HEK293 (cell line): Measurements from ENCODE around the gene TMCC2.

Experiments used
- BCL11A ChIP-seq: fragments of 450-650 bp; formaldehyde crosslinking; IDR thresholded peaks from 2 replicates; pipeline ENCODE4 v1.5.1; 2016; ENCODE audit warnings: low read depth, missing biosample characterization, missing genetic modification characterization
- IKZF3 ChIP-seq: fragments of 450-650 bp; IDR thresholded peaks from 2 replicates; pipeline ENCODE4 v1.5.0; 2018; ENCODE audit warnings: missing biosample characterization, mild to moderate bottlenecking, missing genetic modification characterization, moderate library complexity
- KLF10 ChIP-seq: fragments of 450-650 bp; IDR thresholded peaks from 2 replicates; pipeline ENCODE4 v1.5.1; 2018; ENCODE audit warnings: missing biosample characterization, mild to moderate bottlenecking, missing genetic modification characterization
- MYNN ChIP-seq: fragments of 450-650 bp; formaldehyde crosslinking; IDR thresholded peaks from 2 replicates; pipeline ENCODE4 v1.5.1; 2016; ENCODE audit warnings: missing biosample characterization, missing genetic modification characterization, borderline replicate concordance
- RBAK ChIP-seq: fragments of 450-650 bp; formaldehyde crosslinking; IDR thresholded peaks from 2 replicates; pipeline ENCODE4 v1.5.1; 2016; ENCODE audit warnings: missing biosample characterization, missing genetic modification characterization
- YY1 ChIP-seq: fragments of 450-650 bp; formaldehyde crosslinking; IDR thresholded peaks from 2 replicates; pipeline ENCODE4 v1.5.1; 2018; ENCODE audit warnings: missing biosample characterization, missing genetic modification characterization
- ZIC2 ChIP-seq: fragments of 450-650 bp; formaldehyde crosslinking; IDR thresholded peaks from 2 replicates; pipeline ENCODE4 v1.5.1; 2016; ENCODE audit warnings: missing biosample characterization, missing genetic modification characterization
- ZNF184 ChIP-seq: fragments of 450-650 bp; IDR thresholded peaks from 2 replicates; pipeline ENCODE4 v1.5.1; 2018; ENCODE audit warnings: missing biosample characterization, mild to moderate bottlenecking, missing genetic modification characterization
- ZNF214 ChIP-seq: fragments of 450-650 bp; formaldehyde crosslinking; IDR thresholded peaks from 2 replicates; pipeline ENCODE4 v1.5.1; 2017; ENCODE audit warnings: missing biosample characterization, mild to moderate bottlenecking, missing genetic modification characterization, borderline replicate concordance
- ZNF248 ChIP-seq: fragments of 450-650 bp; formaldehyde crosslinking; IDR thresholded peaks from 2 replicates; pipeline ENCODE4 v1.5.1; 2017; ENCODE audit warnings: missing biosample characterization, missing genetic modification characterization
- ZNF335 ChIP-seq: fragments of 450-650 bp; formaldehyde crosslinking; conservative IDR thresholded peaks from 2 replicates; pipeline ENCODE4 v1.5.1; 2016; ENCODE audit warnings: missing biosample characterization, missing genetic modification characterization
- ZNF433 ChIP-seq: fragments of 450-650 bp; formaldehyde crosslinking; IDR thresholded peaks from 2 replicates; pipeline ENCODE4 v1.5.1; 2016; ENCODE audit warnings: missing biosample characterization, missing genetic modification characterization, low read depth
- ZNF510 ChIP-seq: fragments of 450-650 bp; formaldehyde crosslinking; IDR thresholded peaks from 2 replicates; pipeline ENCODE4 v1.5.1; 2018; ENCODE audit warnings: mild to moderate bottlenecking, missing genetic modification characterization, missing biosample characterization; ENCODE audit not compliant: insufficient replicate concordance
- ZNF521 ChIP-seq: fragments of 450-650 bp; formaldehyde crosslinking; IDR thresholded peaks from 2 replicates; pipeline ENCODE4 v1.5.1; 2017; ENCODE audit warnings: missing biosample characterization, mild to moderate bottlenecking, missing genetic modification characterization
- ZNF555 ChIP-seq: fragments of 450-650 bp; formaldehyde crosslinking; conservative IDR thresholded peaks from 2 replicates; pipeline ENCODE4 v1.5.1; 2017; ENCODE audit warnings: missing biosample characterization, mild to moderate bottlenecking, missing genetic modification characterization, inconsistent platforms
- ZNF623 ChIP-seq: fragments of 450-650 bp; formaldehyde crosslinking; IDR thresholded peaks from 2 replicates; pipeline ENCODE4 v1.5.1; 2016; ENCODE audit warnings: missing biosample characterization, missing genetic modification characterization
- ZNF626 ChIP-seq: fragments of 450-650 bp; sonication (Bioruptor Pico); formaldehyde crosslinking; IDR thresholded peaks from 2 replicates; pipeline ENCODE4 v1.5.1; 2018; ENCODE audit warnings: missing biosample characterization, missing genetic modification characterization, inconsistent platforms
- ZNF707 ChIP-seq: fragments of 450-650 bp; formaldehyde crosslinking; IDR thresholded peaks from 2 replicates; pipeline ENCODE4 v1.5.1; 2016; ENCODE audit warnings: missing biosample characterization, missing genetic modification characterization
- ZNF837 ChIP-seq: fragments of 450-650 bp; formaldehyde crosslinking; IDR thresholded peaks from 2 replicates; pipeline ENCODE4 v1.5.1; 2016; ENCODE audit warnings: missing biosample characterization, missing genetic modification characterization
- TF ChIP-seq, protein P1 (sequence below): fragments of 450-650 bp; formaldehyde crosslinking; IDR thresholded peaks from 2 replicates; pipeline ENCODE4 v1.5.1; 2016; ENCODE audit warnings: missing biosample characterization, missing genetic modification characterization, borderline replicate concordance
- TF ChIP-seq, protein P2 (sequence below): fragments of 450-650 bp; formaldehyde crosslinking; IDR thresholded peaks from 2 replicates; pipeline ENCODE4; 2016; ENCODE audit warnings: missing biosample characterization, missing genetic modification characterization
- TF ChIP-seq, protein P3 (sequence below): fragments of 450-650 bp; formaldehyde crosslinking; IDR thresholded peaks from 2 replicates; pipeline ENCODE4 v1.5.1; 2017; ENCODE audit warnings: missing biosample characterization, mild to moderate bottlenecking, missing genetic modification characterization, moderate library complexity
- TF ChIP-seq, protein P4 (sequence below): fragments of 450-650 bp; formaldehyde crosslinking; IDR thresholded peaks from 2 replicates; pipeline ENCODE4 v1.5.1; 2017; ENCODE audit warnings: missing biosample characterization, missing genetic modification characterization
- TF ChIP-seq, protein P5 (sequence below): fragments of 450-650 bp; formaldehyde crosslinking; IDR thresholded peaks from 2 replicates; pipeline ENCODE4 v1.5.1; 2016; ENCODE audit warnings: missing biosample characterization, missing genetic modification characterization
- TF ChIP-seq, protein P6 (sequence below): fragments of 450-650 bp; formaldehyde crosslinking; IDR thresholded peaks from 2 replicates; pipeline ENCODE4 v1.5.1; 2017; ENCODE audit warnings: missing biosample characterization, missing genetic modification characterization
- TF ChIP-seq, protein P7 (sequence below): fragments of 450-650 bp; formaldehyde crosslinking; IDR thresholded peaks from 2 replicates; pipeline ENCODE4 v1.5.1; 2017; ENCODE audit warnings: missing biosample characterization, missing genetic modification characterization
- TF ChIP-seq, protein P8 (sequence below): fragments of 450-650 bp; formaldehyde crosslinking; IDR thresholded peaks from 2 replicates; pipeline ENCODE4 v1.5.1; 2016; ENCODE audit warnings: missing biosample characterization, missing genetic modification characterization

Gene TMCC2

DNA sequence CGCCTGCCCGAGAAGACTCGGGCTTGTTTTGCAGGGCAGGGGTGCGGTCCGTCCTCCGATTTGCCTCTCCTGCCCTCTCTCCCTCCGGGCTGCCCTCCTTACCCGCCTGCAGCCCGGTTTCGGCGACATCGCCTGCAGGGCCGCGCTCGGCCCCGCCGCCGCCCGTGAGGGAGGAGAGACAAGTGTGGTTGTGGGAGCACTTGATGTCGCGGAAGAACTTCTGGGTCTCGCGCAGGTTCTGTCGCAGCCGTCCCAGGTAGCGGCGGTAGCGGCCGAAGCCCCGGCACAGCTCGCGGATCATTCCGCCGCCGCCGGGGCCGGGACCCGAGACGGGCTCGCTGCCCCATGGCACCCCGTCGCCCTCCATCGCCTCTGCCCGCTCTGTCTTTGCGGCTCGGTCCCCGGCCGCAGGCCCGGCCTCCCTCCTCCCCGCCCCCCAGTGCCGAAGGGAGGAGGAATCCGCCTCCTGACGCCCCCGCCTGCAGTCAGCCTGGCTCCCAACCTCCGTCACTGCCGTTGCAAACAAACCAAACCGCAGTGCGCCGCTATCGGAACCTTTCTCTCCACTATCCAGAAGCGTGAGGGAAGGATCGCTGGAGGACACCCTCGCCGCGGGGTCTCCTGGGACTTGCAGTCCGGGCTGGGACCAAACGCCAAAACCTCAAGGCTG, 16.4 kb upstream of the TMCC2 start, which contains the start of gene DSTYK (continued):
- TF ChIP-seq BCL11A (tag by site-specific recombination) (no peak), ZNF248 (tag by site-specific recombination) (no peak), MYNN (tag by site-specific recombination) (peak; percentile 45), ZNF184 (tag by site-specific recombination) (peak; percentile 81), ZNF707 (0 out of 2 replicates have a peak, but pooled peaks have one; percentile 23), KLF10 (tag by site-specific recombination) (peak; percentile 77; the same call in 1 of the 2 replicates), ZNF555 (tag by site-specific recombination) (no peak), ZNF623 (tag by site-specific recombination) (peak; percentile 45; the same call in 1 of the 2 replicates), IKZF3 (tag by site-specific recombination) (peak; percentile 80), YY1 (tag by site-specific recombination) (peak; percentile 96), ZNF214 (tag by site-specific recombination) (no peak), ZNF521 (tag by site-specific recombination) (no peak), ZNF335 (tag by site-specific recombination) (peak; percentile 100), ZNF626 (tag by site-specific recombination) (no peak; the same call in 1 of the 2 replicates), ZNF510 (tag by site-specific recombination) (no peak), ZNF837 (no peak), ZIC2 (tag by site-specific recombination) (peak; percentile 84), ZNF433 (no peak), RBAK (tag by site-specific recombination) (no peak)
- TF ChIP-seq, protein P1, sequence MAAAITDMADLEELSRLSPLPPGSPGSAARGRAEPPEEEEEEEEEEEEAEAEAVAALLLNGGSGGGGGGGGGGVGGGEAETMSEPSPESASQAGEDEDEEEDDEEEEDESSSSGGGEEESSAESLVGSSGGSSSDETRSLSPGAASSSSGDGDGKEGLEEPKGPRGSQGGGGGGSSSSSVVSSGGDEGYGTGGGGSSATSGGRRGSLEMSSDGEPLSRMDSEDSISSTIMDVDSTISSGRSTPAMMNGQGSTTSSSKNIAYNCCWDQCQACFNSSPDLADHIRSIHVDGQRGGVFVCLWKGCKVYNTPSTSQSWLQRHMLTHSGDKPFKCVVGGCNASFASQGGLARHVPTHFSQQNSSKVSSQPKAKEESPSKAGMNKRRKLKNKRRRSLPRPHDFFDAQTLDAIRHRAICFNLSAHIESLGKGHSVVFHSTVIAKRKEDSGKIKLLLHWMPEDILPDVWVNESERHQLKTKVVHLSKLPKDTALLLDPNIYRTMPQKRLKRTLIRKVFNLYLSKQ (tag by site-specific recombination): peak; percentile 79
- TF ChIP-seq, protein P2, sequence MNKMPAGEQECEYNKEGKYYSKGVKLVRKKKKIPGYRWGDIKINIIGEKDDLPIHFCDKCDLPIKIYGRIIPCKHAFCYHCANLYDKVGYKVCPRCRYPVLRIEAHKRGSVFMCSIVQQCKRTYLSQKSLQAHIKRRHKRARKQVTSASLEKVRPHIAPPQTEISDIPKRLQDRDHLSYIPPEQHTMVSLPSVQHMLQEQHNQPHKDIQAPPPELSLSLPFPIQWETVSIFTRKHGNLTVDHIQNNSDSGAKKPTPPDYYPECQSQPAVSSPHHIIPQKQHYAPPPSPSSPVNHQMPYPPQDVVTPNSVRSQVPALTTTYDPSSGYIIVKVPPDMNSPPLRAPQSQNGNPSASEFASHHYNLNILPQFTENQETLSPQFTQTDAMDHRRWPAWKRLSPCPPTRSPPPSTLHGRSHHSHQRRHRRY (tag by site-specific recombination): no peak
- TF ChIP-seq, protein P3, sequence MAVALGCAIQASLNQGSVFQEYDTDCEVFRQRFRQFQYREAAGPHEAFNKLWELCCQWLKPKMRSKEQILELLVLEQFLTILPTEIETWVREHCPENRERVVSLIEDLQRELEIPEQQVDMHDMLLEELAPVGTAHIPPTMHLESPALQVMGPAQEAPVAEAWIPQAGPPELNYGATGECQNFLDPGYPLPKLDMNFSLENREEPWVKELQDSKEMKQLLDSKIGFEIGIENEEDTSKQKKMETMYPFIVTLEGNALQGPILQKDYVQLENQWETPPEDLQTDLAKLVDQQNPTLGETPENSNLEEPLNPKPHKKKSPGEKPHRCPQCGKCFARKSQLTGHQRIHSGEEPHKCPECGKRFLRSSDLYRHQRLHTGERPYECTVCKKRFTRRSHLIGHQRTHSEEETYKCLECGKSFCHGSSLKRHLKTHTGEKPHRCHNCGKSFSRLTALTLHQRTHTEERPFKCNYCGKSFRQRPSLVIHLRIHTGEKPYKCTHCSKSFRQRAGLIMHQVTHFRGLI: peak; percentile 83
- TF ChIP-seq, protein P4, sequence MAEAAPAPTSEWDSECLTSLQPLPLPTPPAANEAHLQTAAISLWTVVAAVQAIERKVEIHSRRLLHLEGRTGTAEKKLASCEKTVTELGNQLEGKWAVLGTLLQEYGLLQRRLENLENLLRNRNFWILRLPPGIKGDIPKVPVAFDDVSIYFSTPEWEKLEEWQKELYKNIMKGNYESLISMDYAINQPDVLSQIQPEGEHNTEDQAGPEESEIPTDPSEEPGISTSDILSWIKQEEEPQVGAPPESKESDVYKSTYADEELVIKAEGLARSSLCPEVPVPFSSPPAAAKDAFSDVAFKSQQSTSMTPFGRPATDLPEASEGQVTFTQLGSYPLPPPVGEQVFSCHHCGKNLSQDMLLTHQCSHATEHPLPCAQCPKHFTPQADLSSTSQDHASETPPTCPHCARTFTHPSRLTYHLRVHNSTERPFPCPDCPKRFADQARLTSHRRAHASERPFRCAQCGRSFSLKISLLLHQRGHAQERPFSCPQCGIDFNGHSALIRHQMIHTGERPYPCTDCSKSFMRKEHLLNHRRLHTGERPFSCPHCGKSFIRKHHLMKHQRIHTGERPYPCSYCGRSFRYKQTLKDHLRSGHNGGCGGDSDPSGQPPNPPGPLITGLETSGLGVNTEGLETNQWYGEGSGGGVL (tag by site-specific recombination): peak; percentile 72
- TF ChIP-seq, protein P5, sequence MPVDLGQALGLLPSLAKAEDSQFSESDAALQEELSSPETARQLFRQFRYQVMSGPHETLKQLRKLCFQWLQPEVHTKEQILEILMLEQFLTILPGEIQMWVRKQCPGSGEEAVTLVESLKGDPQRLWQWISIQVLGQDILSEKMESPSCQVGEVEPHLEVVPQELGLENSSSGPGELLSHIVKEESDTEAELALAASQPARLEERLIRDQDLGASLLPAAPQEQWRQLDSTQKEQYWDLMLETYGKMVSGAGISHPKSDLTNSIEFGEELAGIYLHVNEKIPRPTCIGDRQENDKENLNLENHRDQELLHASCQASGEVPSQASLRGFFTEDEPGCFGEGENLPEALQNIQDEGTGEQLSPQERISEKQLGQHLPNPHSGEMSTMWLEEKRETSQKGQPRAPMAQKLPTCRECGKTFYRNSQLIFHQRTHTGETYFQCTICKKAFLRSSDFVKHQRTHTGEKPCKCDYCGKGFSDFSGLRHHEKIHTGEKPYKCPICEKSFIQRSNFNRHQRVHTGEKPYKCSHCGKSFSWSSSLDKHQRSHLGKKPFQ (tag by site-specific recombination): peak; percentile 82
- TF ChIP-seq, protein P6, sequence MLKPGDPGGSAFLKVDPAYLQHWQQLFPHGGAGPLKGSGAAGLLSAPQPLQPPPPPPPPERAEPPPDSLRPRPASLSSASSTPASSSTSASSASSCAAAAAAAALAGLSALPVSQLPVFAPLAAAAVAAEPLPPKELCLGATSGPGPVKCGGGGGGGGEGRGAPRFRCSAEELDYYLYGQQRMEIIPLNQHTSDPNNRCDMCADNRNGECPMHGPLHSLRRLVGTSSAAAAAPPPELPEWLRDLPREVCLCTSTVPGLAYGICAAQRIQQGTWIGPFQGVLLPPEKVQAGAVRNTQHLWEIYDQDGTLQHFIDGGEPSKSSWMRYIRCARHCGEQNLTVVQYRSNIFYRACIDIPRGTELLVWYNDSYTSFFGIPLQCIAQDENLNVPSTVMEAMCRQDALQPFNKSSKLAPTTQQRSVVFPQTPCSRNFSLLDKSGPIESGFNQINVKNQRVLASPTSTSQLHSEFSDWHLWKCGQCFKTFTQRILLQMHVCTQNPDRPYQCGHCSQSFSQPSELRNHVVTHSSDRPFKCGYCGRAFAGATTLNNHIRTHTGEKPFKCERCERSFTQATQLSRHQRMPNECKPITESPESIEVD (tag by site-specific recombination): peak; percentile 27; the same call in 1 of the 2 replicates
- TF ChIP-seq, protein P7, sequence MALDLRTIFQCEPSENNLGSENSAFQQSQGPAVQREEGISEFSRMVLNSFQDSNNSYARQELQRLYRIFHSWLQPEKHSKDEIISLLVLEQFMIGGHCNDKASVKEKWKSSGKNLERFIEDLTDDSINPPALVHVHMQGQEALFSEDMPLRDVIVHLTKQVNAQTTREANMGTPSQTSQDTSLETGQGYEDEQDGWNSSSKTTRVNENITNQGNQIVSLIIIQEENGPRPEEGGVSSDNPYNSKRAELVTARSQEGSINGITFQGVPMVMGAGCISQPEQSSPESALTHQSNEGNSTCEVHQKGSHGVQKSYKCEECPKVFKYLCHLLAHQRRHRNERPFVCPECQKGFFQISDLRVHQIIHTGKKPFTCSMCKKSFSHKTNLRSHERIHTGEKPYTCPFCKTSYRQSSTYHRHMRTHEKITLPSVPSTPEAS (tag by site-specific recombination): peak; percentile 73
- TF ChIP-seq, protein P8, sequence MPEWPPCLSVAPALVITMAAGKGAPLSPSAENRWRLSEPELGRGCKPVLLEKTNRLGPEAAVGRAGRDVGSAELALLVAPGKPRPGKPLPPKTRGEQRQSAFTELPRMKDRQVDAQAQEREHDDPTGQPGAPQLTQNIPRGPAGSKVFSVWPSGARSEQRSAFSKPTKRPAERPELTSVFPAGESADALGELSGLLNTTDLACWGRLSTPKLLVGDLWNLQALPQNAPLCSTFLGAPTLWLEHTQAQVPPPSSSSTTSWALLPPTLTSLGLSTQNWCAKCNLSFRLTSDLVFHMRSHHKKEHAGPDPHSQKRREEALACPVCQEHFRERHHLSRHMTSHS: 0 out of 2 replicates have a peak, but pooled peaks have one; percentile 22
